BE2C (cell line): Measurements from ENCODE around the gene PITPNB.

ENCODE experiments used
- DNase-seq: peaks from one replicate; pipeline ENCODE4 v3.0.0-alpha.2; 2020
- H3K27me3 ChIP-seq: fragments of 250-450 bp; sonication (Bioruptor Pico); 2 replicates; pipeline ENCODE4 v1.5.1; 2020; ENCODE audit warnings: mild to moderate bottlenecking
- H3K36me3 ChIP-seq: fragments of 250-450 bp; sonication (Bioruptor Pico); 2 replicates; pipeline ENCODE4 v1.5.1; 2020; ENCODE audit warnings: mild to moderate bottlenecking
- H3K4me1 ChIP-seq: fragments of 250-450 bp; sonication (Bioruptor Pico); 2 replicates; pipeline ENCODE4 v1.5.1; 2020
- H3K4me3 ChIP-seq: 2 replicates; pipeline ENCODE4 v1.5.1; 2011; ENCODE audit warnings: low read depth, low read length
- H3K9me3 ChIP-seq: fragments of 250-450 bp; sonication (Bioruptor Pico); 2 replicates; pipeline ENCODE4 v1.5.1; 2020
- CTCF ChIP-seq: IDR thresholded peaks from 2 replicates; pipeline ENCODE4 v1.5.1; 2012; ENCODE audit warnings: mild to moderate bottlenecking, low read depth, low read length

Gene PITPNB

DNA sequence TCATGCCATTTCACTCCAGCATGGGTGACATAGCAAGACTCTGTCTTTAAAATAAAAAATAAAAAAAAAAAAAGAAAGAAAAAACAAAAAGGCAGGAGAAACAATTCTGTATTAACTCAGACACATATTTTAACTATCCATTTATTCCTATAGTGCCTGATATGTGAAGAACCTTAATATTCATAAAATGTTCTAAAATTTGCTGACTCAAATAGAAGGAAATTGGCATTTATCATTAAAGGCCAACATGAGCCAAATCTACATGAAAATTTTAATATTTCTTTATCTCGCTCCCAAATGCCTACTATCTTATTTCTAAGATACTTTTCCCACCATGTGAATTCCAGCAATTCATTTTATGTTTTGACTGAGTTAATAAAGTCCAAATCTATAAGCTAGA is 18.9 kb downstream of the PITPNB start:
- peaks cover 11% of the 10 kb centered on the region for H3K4me1 ChIP-seq
- H3K36me3 ChIP-seq = peaks cover 93% of the 10 kb centered on the region
- no peaks in the 10 kb centered on the region for H3K9me3 ChIP-seq
- TF ChIP-seq CTCF = no peak
- DNase-seq = no peak
- H3K27me3 ChIP-seq = no peaks in the 10 kb centered on the region
- no peak overlapping the region for H3K4me3 ChIP-seq

DNA sequence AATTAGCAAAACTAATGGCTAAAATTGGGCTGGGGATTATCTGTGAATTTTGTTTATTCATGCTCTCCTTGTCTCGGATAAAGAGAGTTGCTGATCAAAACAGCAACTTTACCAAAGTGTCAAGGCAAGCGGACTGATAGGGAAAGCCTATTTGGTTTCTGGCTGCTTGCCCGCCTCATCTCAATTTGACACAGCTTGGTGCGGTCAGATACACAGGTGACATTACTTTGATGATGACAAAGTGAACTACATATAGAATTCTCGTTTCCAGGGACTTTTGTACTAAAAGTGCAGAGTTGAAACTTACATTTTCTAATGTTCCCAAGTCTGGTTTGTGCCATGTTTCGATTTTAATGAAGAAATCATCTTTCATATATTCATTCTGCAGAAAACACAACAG is 22.8 kb downstream of the PITPNB start:
- no peaks in the 10 kb centered on the region for H3K9me3 ChIP-seq
- no peak overlapping the region for H3K4me3 ChIP-seq
- peaks cover 92% of the 10 kb centered on the region for H3K36me3 ChIP-seq
- H3K4me1 ChIP-seq = peaks cover 14% of the 10 kb centered on the region
- TF ChIP-seq CTCF = no peak
- H3K27me3 ChIP-seq = no peaks in the 10 kb centered on the region
- no peak for DNase-seq

DNA sequence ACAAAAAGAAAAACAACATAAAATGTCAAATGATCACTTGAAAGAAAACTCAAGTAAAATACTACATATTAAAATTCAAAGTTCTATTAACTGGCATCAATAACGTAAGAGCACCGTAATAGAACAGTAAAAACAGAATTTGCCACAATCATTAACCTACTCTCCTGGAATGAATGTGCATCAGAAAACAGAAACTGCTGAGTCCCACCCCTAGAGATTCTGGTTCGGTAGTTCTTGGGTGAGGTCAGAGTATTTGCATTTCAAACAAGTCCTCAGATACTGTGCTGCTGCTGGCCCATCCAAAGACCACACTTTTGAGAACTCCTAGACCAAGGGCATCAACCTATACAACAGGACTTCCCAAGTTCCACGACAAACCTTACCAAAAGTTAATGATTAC is 23.5 kb downstream of the PITPNB start:
- no peak for TF ChIP-seq CTCF
- Histone ChIP-seq H3K27me3 (no peaks in the 10 kb centered on the region), H3K4me1 (peaks cover 14% of the 10 kb centered on the region), H3K4me3 (no peak overlapping the region), H3K36me3 (peaks cover 92% of the 10 kb centered on the region), H3K9me3 (no peaks in the 10 kb centered on the region)
- no peak for DNase-seq

DNA sequence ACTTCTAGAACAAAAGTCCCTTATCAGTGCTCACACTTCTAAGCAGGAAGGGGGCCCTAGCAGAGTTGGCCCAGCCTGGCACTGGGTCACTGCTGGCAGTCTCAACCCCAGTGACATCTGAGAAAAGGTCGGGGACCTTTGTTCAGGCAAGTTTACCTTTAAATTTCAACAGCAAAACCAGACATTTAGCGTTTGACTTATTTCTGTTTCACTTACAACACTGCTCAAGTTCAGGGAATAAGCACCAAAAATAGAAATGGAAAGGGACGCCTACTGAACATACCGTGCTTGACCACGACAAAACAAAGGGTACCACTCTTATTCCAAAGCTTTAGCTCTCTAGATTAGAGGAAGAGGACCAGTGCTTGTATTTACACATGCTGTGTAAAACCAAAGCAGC is 26.2 kb downstream of the PITPNB start:
- DNase-seq = no peak
- TF ChIP-seq CTCF = no peak
- peaks cover 17% of the 10 kb centered on the region for H3K4me1 ChIP-seq
- H3K36me3 ChIP-seq = peaks cover 96% of the 10 kb centered on the region
- H3K4me3 ChIP-seq = no peak overlapping the region
- no peaks in the 10 kb centered on the region for H3K27me3 ChIP-seq
- no peaks in the 10 kb centered on the region for H3K9me3 ChIP-seq

- Histone ChIP-seq H3K36me3 (peaks cover 93% of the 10 kb centered on the region), H3K4me3 (no peak overlapping the region), H3K27me3 (no peaks in the 10 kb centered on the region), H3K4me1 (peaks cover 17% of the 10 kb centered on the region), H3K9me3 (no peaks in the 10 kb centered on the region)
- no peak for DNase-seq
- TF ChIP-seq CTCF = no peak
These were observed 27.0 kb downstream of the PITPNB start for GRCh38 chr22:27892064-27892463.

GRCh38 chr22:27888310-27888709 is 30.7 kb downstream of the PITPNB start:
- TF ChIP-seq CTCF = no peak
- no peak overlapping the region for H3K4me3 ChIP-seq
- H3K4me1 ChIP-seq = 0 out of 2 replicates have a peak, but pooled peaks cover 3% of the 10 kb centered on the region
- no peaks in the 10 kb centered on the region for H3K27me3 ChIP-seq
- H3K36me3 ChIP-seq = peaks cover 83% of the 10 kb centered on the region
- no peak for DNase-seq
- H3K9me3 ChIP-seq = no peaks in the 10 kb centered on the region
